HEK293 (cell line): Measurements from ENCODE around the gene PBX3.

Source experiments
- BCL11A ChIP-seq: fragments of 450-650 bp; formaldehyde crosslinking; IDR thresholded peaks from 2 replicates; pipeline ENCODE4 v1.5.1; 2016; ENCODE audit warnings: low read depth, missing biosample characterization, missing genetic modification characterization
- FEZF1 ChIP-seq: fragments of 450-650 bp; formaldehyde crosslinking; IDR thresholded peaks from 2 replicates; pipeline ENCODE4 v1.5.1; 2016; ENCODE audit warnings: missing biosample characterization, missing genetic modification characterization
- GLIS2 ChIP-seq: fragments of 450-650 bp; formaldehyde crosslinking; IDR thresholded peaks from 2 replicates; pipeline ENCODE4 v1.5.1; 2016; ENCODE audit warnings: missing biosample characterization, missing genetic modification characterization
- HOXD13 ChIP-seq: sonication (generic); formaldehyde crosslinking; IDR thresholded peaks from 2 replicates; pipeline ENCODE4 v1.8.0; 2022; ENCODE audit warnings: missing genetic modification reagents, borderline replicate concordance
- OVOL3 ChIP-seq: fragments of 450-650 bp; formaldehyde crosslinking; IDR thresholded peaks from 2 replicates; pipeline ENCODE4 v1.5.1; 2016; ENCODE audit warnings: missing biosample characterization, missing genetic modification characterization
- PRDM6 ChIP-seq: fragments of 450-650 bp; formaldehyde crosslinking; IDR thresholded peaks from 2 replicates; pipeline ENCODE4 v1.5.1; 2017; ENCODE audit warnings: missing biosample characterization, missing genetic modification characterization
- REPIN1 ChIP-seq: fragments of 450-650 bp; formaldehyde crosslinking; IDR thresholded peaks from 2 replicates; pipeline ENCODE4 v1.5.1; 2017; ENCODE audit warnings: missing biosample characterization, missing genetic modification characterization, low read depth
- TCF7L2 ChIP-seq: IDR thresholded peaks from 2 replicates; pipeline ENCODE4 v1.6.1; 2011; ENCODE audit warnings: low read depth, mild to moderate bottlenecking, inconsistent platforms, low read length, moderate library complexity, borderline replicate concordance
- ZBTB1 ChIP-seq: fragments of 450-650 bp; formaldehyde crosslinking; IDR thresholded peaks from 2 replicates; pipeline ENCODE4 v1.5.1; 2016; ENCODE audit warnings: missing biosample characterization, missing genetic modification characterization
- ZBTB17 ChIP-seq: fragments of 450-650 bp; formaldehyde crosslinking; IDR thresholded peaks from 2 replicates; pipeline ENCODE4 v1.5.1; 2016; ENCODE audit warnings: missing biosample characterization, missing genetic modification characterization
- ZBTB8A ChIP-seq: fragments of 450-650 bp; formaldehyde crosslinking; IDR thresholded peaks from 2 replicates; pipeline ENCODE4 v1.5.1; 2016; ENCODE audit warnings: missing biosample characterization, missing genetic modification characterization
- ZEB2 ChIP-seq: fragments of 450-650 bp; formaldehyde crosslinking; IDR thresholded peaks from 2 replicates; pipeline ENCODE4 v1.5.1; 2016; ENCODE audit warnings: missing biosample characterization, missing genetic modification characterization
- ZFHX2 ChIP-seq: fragments of 450-650 bp; formaldehyde crosslinking; conservative IDR thresholded peaks from 2 replicates; pipeline ENCODE4 v1.5.1; 2016; ENCODE audit warnings: missing biosample characterization, missing genetic modification characterization
- ZNF10 ChIP-seq: fragments of 450-650 bp; formaldehyde crosslinking; IDR thresholded peaks from 2 replicates; pipeline ENCODE4 v1.5.1; 2017; ENCODE audit warnings: missing biosample characterization, missing genetic modification characterization
- ZNF140 ChIP-seq: fragments of 450-650 bp; formaldehyde crosslinking; IDR thresholded peaks from 2 replicates; pipeline ENCODE4 v1.5.1; 2016; ENCODE audit warnings: missing biosample characterization, missing genetic modification characterization
- ZNF155 ChIP-seq: fragments of 450-650 bp; formaldehyde crosslinking; IDR thresholded peaks from 2 replicates; pipeline ENCODE4 v1.5.1; 2016; ENCODE audit warnings: missing biosample characterization, missing genetic modification characterization
- ZNF184 ChIP-seq: fragments of 450-650 bp; IDR thresholded peaks from 2 replicates; pipeline ENCODE4 v1.5.1; 2018; ENCODE audit warnings: missing biosample characterization, mild to moderate bottlenecking, missing genetic modification characterization
- ZNF239 ChIP-seq: fragments of 450-650 bp; formaldehyde crosslinking; IDR thresholded peaks from 2 replicates; pipeline ENCODE4 v1.5.1; 2016; ENCODE audit warnings: missing biosample characterization, missing genetic modification characterization
- ZNF324 ChIP-seq: fragments of 450-650 bp; formaldehyde crosslinking; IDR thresholded peaks from 2 replicates; pipeline ENCODE4 v1.5.1; 2016; ENCODE audit warnings: missing biosample characterization, missing genetic modification characterization
- ZNF416 ChIP-seq: fragments of 450-650 bp; formaldehyde crosslinking; IDR thresholded peaks from 2 replicates; pipeline ENCODE4 v1.5.1; 2016; ENCODE audit warnings: missing biosample characterization, missing genetic modification characterization
- ZNF580 ChIP-seq: fragments of 450-650 bp; formaldehyde crosslinking; IDR thresholded peaks from 2 replicates; pipeline ENCODE4 v1.5.1; 2016; ENCODE audit warnings: missing biosample characterization, missing genetic modification characterization
- ZNF596 ChIP-seq: fragments of 450-650 bp; IDR thresholded peaks from 2 replicates; pipeline ENCODE4 v1.5.0; 2018; ENCODE audit warnings: missing biosample characterization, mild to moderate bottlenecking, missing genetic modification characterization, moderate library complexity
- ZNF600 ChIP-seq: fragments of 450-650 bp; formaldehyde crosslinking; IDR thresholded peaks from 2 replicates; pipeline ENCODE4 v1.5.1; 2016; ENCODE audit warnings: missing biosample characterization, missing genetic modification characterization
- ZNF610 ChIP-seq: fragments of 450-650 bp; formaldehyde crosslinking; IDR thresholded peaks from 2 replicates; pipeline ENCODE4 v1.5.1; 2016; ENCODE audit warnings: missing biosample characterization, missing genetic modification characterization, borderline replicate concordance
- ZSCAN18 ChIP-seq: fragments of 450-650 bp; formaldehyde crosslinking; IDR thresholded peaks from 2 replicates; pipeline ENCODE4 v1.5.1; 2016; ENCODE audit warnings: missing biosample characterization, missing genetic modification characterization
- ZSCAN30 ChIP-seq: fragments of 450-650 bp; IDR thresholded peaks from 2 replicates; pipeline ENCODE4 v1.5.1; 2018; ENCODE audit warnings: missing biosample characterization, mild to moderate bottlenecking, missing genetic modification characterization, moderate library complexity
- ZXDB ChIP-seq: fragments of 450-650 bp; formaldehyde crosslinking; IDR thresholded peaks from 2 replicates; pipeline ENCODE4 v1.5.1; 2016; ENCODE audit warnings: missing biosample characterization, missing genetic modification characterization
- TF ChIP-seq, protein P1 (sequence below): fragments of 450-650 bp; formaldehyde crosslinking; IDR thresholded peaks from 2 replicates; pipeline ENCODE4 v1.5.1; 2016; ENCODE audit warnings: missing biosample characterization, missing genetic modification characterization
- TF ChIP-seq, protein P2 (sequence below): fragments of 450-650 bp; formaldehyde crosslinking; IDR thresholded peaks from 2 replicates; pipeline ENCODE4 v1.5.1; 2016; ENCODE audit warnings: missing biosample characterization, missing genetic modification characterization, borderline replicate concordance
- TF ChIP-seq, protein P3 (sequence below): sonication (generic); formaldehyde crosslinking; IDR thresholded peaks from 2 replicates; pipeline ENCODE4 v1.8.1; 2022; ENCODE audit warnings: mild to moderate bottlenecking, moderate library complexity, missing genetic modification reagents

The PBX3 gene

GRCh38 chr9:125894566-125894965 is 147.4 kb downstream of the PBX3 start (continued):
- TF ChIP-seq ZSCAN18 (no peak), ZNF416 (tag by site-specific recombination) (no peak), ZNF610 (tag by site-specific recombination) (0 out of 2 replicates have a peak, but pooled peaks have one; percentile 39), REPIN1 (tag by site-specific recombination) (no peak), FEZF1 (tag by site-specific recombination) (peak; percentile 100), GLIS2 (tag by site-specific recombination) (no peak), ZNF239 (tag by site-specific recombination) (no peak), ZXDB (tag by site-specific recombination) (peak; percentile 55), ZSCAN30 (tag by site-specific recombination) (peak; percentile 77), ZNF580 (peak; percentile 73; the same call in 1 of the 2 replicates), ZEB2 (tag by site-specific recombination) (peak; percentile 49; the same call in 1 of the 2 replicates), HOXD13 (CRISPR knock-in tag) (peak; percentile 84), TCF7L2 (0 out of 2 replicates have a peak, but pooled peaks have one; percentile 18), ZNF184 (no peak), BCL11A (tag by site-specific recombination) (0 out of 2 replicates have a peak, but pooled peaks have one; percentile 34), OVOL3 (tag by site-specific recombination) (peak; percentile 67), ZNF140 (tag by site-specific recombination) (no peak), ZBTB1 (tag by site-specific recombination) (no peak), ZBTB8A (tag by site-specific recombination) (peak; percentile 28; the same call in 1 of the 2 replicates), ZNF600 (0 out of 2 replicates have a peak, but pooled peaks have one; percentile 32), ZNF10 (peak; percentile 50; the same call in 1 of the 2 replicates), PRDM6 (tag by site-specific recombination) (peak; percentile 96), ZNF324 (tag by site-specific recombination) (no peak), ZFHX2 (tag by site-specific recombination) (peak; percentile 64), ZBTB17 (tag by site-specific recombination) (peak; percentile 35; the same call in 1 of the 2 replicates), ZNF596 (tag by site-specific recombination) (0 out of 2 replicates have a peak, but pooled peaks have one; percentile 32), ZNF155 (tag by site-specific recombination) (no peak)
- TF ChIP-seq, protein P1, sequence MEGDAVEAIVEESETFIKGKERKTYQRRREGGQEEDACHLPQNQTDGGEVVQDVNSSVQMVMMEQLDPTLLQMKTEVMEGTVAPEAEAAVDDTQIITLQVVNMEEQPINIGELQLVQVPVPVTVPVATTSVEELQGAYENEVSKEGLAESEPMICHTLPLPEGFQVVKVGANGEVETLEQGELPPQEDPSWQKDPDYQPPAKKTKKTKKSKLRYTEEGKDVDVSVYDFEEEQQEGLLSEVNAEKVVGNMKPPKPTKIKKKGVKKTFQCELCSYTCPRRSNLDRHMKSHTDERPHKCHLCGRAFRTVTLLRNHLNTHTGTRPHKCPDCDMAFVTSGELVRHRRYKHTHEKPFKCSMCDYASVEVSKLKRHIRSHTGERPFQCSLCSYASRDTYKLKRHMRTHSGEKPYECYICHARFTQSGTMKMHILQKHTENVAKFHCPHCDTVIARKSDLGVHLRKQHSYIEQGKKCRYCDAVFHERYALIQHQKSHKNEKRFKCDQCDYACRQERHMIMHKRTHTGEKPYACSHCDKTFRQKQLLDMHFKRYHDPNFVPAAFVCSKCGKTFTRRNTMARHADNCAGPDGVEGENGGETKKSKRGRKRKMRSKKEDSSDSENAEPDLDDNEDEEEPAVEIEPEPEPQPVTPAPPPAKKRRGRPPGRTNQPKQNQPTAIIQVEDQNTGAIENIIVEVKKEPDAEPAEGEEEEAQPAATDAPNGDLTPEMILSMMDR, result no peak
- TF ChIP-seq, protein P2, sequence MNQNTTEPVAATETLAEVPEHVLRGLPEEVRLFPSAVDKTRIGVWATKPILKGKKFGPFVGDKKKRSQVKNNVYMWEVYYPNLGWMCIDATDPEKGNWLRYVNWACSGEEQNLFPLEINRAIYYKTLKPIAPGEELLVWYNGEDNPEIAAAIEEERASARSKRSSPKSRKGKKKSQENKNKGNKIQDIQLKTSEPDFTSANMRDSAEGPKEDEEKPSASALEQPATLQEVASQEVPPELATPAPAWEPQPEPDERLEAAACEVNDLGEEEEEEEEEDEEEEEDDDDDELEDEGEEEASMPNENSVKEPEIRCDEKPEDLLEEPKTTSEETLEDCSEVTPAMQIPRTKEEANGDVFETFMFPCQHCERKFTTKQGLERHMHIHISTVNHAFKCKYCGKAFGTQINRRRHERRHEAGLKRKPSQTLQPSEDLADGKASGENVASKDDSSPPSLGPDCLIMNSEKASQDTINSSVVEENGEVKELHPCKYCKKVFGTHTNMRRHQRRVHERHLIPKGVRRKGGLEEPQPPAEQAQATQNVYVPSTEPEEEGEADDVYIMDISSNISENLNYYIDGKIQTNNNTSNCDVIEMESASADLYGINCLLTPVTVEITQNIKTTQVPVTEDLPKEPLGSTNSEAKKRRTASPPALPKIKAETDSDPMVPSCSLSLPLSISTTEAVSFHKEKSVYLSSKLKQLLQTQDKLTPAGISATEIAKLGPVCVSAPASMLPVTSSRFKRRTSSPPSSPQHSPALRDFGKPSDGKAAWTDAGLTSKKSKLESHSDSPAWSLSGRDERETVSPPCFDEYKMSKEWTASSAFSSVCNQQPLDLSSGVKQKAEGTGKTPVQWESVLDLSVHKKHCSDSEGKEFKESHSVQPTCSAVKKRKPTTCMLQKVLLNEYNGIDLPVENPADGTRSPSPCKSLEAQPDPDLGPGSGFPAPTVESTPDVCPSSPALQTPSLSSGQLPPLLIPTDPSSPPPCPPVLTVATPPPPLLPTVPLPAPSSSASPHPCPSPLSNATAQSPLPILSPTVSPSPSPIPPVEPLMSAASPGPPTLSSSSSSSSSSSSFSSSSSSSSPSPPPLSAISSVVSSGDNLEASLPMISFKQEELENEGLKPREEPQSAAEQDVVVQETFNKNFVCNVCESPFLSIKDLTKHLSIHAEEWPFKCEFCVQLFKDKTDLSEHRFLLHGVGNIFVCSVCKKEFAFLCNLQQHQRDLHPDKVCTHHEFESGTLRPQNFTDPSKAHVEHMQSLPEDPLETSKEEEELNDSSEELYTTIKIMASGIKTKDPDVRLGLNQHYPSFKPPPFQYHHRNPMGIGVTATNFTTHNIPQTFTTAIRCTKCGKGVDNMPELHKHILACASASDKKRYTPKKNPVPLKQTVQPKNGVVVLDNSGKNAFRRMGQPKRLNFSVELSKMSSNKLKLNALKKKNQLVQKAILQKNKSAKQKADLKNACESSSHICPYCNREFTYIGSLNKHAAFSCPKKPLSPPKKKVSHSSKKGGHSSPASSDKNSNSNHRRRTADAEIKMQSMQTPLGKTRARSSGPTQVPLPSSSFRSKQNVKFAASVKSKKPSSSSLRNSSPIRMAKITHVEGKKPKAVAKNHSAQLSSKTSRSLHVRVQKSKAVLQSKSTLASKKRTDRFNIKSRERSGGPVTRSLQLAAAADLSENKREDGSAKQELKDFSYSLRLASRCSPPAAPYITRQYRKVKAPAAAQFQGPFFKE, result no peak
- TF ChIP-seq, protein P3, sequence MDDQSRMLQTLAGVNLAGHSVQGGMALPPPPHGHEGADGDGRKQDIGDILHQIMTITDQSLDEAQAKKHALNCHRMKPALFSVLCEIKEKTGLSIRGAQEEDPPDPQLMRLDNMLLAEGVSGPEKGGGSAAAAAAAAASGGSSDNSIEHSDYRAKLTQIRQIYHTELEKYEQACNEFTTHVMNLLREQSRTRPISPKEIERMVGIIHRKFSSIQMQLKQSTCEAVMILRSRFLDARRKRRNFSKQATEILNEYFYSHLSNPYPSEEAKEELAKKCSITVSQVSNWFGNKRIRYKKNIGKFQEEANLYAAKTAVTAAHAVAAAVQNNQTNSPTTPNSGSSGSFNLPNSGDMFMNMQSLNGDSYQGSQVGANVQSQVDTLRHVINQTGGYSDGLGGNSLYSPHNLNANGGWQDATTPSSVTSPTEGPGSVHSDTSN, result no peak
